Nephron progenitor cell (in vitro differentiated cells): ENCODE data around the gene SIRT6.
"Not testable (repeated sequence)": the region's sequence is repeated elsewhere in the genome, so short reads cannot be mapped to it uniquely, and the experiment has no call there.

Experiments used
- DNase-seq: peaks from one replicate; pipeline ENCODE4 v3.0.0; 2021
- H3K27ac Mint-ChIP-seq: 2 replicates; pipeline ENCODE4 v1.8.0; 2021; ENCODE audit warnings: mild to moderate bottlenecking, moderate library complexity, mixed read lengths
- H3K27me3 Mint-ChIP-seq: 2 replicates; pipeline ENCODE4 v1.8.0; 2021; ENCODE audit warnings: mild to moderate bottlenecking, low read depth, mixed read lengths; ENCODE audit not compliant: poor library complexity
- H3K36me3 Mint-ChIP-seq: 2 replicates; pipeline ENCODE4 v1.8.0; 2021; ENCODE audit warnings: low read depth, mixed read lengths
- H3K4me1 Mint-ChIP-seq: 2 replicates; pipeline ENCODE4 v1.8.0; 2021; ENCODE audit warnings: mixed read lengths
- H3K4me3 Mint-ChIP-seq: 2 replicates; pipeline ENCODE4 v1.8.0; 2021; ENCODE audit warnings: mild to moderate bottlenecking, moderate library complexity, mixed read lengths
- H3K9me3 Mint-ChIP-seq: 2 replicates; pipeline ENCODE4 v1.8.0; 2021; ENCODE audit warnings: mild to moderate bottlenecking, moderate library complexity, mixed read lengths
- CTCF ChIP-seq: fragments of 200-600 bp; sonication (generic); IDR thresholded peaks from 2 replicates; pipeline ENCODE4 v1.5.0; 2021; ENCODE audit warnings: antibody characterized with exemption

SIRT6 gene

DNA sequence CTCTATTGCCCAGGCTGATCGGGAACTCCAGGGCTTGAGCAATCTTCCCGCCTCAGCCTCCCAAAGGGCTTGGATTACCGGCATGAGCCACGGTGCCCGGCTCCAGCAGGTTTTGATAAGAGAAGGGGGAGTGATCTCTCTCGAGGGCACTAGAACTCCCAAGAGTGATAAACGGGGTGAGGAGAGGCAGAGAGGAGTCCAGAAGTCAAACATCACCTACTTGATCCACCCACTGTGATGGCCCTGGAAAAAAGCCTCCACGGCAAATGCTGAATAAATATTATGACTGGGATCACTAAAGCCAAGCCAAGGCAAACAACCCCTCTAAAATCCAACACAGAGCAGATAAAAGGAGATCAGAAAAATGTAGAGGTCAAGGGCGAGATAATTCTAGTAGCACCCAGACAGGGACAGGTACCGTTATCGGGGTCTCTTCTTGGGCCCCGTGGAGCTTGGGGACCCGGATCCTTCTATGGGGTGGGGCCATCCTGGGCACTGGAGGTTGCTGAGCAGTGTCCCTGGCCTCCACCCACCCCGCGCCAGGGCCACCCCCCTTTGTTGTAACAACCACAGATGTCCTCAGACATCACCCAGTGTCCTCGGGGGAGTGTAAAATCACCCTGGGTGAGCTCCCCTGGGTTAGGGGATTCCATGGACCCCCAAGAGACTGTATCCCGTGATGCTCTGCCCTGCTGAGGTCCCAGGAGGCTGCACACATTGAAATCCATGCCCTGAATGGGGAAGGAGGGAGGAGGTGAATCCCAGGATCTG lies 32.7 kb downstream of the SIRT6 start:
- DNase-seq = no peak
- H3K36me3 Mint-ChIP-seq = no peaks in the 10 kb centered on the region
- peaks cover 3% of the 10 kb centered on the region for H3K9me3 Mint-ChIP-seq
- no peak for TF ChIP-seq CTCF
- H3K4me3 Mint-ChIP-seq = no peak overlapping the region
- peaks cover 6% of the 10 kb centered on the region for H3K4me1 Mint-ChIP-seq
- peaks cover 76% of the 10 kb centered on the region for H3K27me3 Mint-ChIP-seq
- no peak overlapping the region for H3K27ac Mint-ChIP-seq

GRCh38 chr19:4144666-4145249 lies 37.6 kb downstream of the SIRT6 start:
- H3K36me3 Mint-ChIP-seq = no peaks in the 10 kb centered on the region
- no peak overlapping the region for H3K4me3 Mint-ChIP-seq
- H3K27me3 Mint-ChIP-seq = peaks cover 53% of the 10 kb centered on the region
- peaks cover 5% of the 10 kb centered on the region for H3K4me1 Mint-ChIP-seq
- no peak overlapping the region for H3K27ac Mint-ChIP-seq
- no peak for DNase-seq
- no peak for TF ChIP-seq CTCF
- peaks cover 3% of the 10 kb centered on the region for H3K9me3 Mint-ChIP-seq

DNA sequence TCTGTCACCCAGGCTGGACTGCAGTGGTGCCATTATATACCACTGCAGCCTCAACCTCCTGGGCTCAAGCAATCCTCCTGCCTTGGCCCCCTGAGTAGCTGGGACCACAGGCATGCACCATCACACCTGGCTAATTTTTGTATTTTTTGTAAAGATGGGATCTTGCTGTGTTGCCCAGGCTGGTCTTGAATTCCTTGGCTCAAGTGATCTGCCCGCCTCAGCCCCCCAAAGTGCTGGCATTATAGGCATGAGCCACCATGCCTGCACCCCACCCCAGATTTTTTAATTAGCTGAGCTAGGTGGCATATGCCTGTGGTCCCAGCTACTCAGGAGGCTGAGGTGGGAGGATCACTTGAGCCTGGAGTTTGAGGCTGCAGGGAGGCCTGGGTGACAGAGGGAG lies 39.4 kb downstream of the SIRT6 start:
- H3K4me1 Mint-ChIP-seq, H3K9me3 Mint-ChIP-seq, H3K4me3 Mint-ChIP-seq, H3K27ac Mint-ChIP-seq, DNase-seq, H3K36me3 Mint-ChIP-seq: not testable (repeated sequence)
- H3K27me3 Mint-ChIP-seq = peaks cover 45% of the 10 kb centered on the region

DNA sequence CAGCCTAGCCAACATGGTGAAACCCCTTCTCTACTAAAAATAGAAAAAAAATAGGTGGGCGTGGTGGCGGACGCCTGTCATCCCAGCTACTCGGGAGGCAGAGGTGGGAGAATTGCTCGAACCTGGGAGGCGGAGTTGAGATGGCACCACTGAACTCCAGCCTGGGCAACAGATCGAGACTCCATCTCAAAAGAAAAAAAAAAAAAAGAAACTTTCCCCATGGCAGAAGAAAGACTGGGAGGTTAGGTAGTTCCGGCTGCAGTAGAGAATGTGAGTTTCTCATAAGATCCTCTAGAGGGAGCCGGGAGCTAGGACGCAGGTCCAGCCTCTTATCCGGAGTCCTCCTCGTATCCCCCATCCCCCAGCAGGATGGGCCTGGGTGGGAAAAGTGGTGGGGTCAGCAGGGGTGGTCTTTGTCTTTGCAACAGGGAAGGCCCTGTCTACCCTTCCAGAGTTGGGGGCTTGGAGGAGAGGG lies 42.1 kb downstream of the SIRT6 start:
- peaks cover 29% of the 10 kb centered on the region for H3K27me3 Mint-ChIP-seq
- TF ChIP-seq CTCF = peak; percentile 57
- peak; percentile 50 for DNase-seq
- H3K4me1 Mint-ChIP-seq = no peaks in the 10 kb centered on the region
- no peaks in the 10 kb centered on the region for H3K9me3 Mint-ChIP-seq
- H3K27ac Mint-ChIP-seq = no peak overlapping the region
- no peak overlapping the region for H3K4me3 Mint-ChIP-seq
- no peaks in the 10 kb centered on the region for H3K36me3 Mint-ChIP-seq

- Mint-ChIP-seq H3K27ac (no peak overlapping the region), H3K4me3 (no peak overlapping the region), H3K36me3 (no peaks in the 10 kb centered on the region), H3K9me3 (no peaks in the 10 kb centered on the region), H3K27me3 (peaks cover 30% of the 10 kb centered on the region), H3K4me1 (no peaks in the 10 kb centered on the region)
- peak; percentile 56 for TF ChIP-seq CTCF
- peak; percentile 86 for DNase-seq
Observed at GRCh38 chr19:4139614-4140236, 42.6 kb downstream of the SIRT6 start.

DNA sequence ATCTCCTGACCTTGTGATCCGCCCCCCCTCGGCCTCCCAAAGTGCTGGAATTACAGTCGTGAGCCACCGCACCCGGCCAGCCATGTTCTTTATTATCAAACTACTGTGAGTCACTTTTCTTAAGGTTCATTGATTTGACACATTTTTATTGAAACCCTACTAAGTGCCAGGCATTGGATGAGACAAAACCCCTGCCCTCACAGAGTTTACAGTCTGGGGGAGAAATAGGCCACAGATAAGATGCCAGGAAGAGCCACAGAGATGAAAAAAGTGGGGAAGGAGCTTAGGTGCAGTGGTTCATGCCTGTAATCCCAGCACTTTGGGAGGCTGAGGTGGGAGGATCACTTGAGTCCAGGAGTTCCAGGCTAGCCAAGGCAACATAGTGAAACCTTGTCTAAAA lies 43.9 kb downstream of the SIRT6 start:
- Mint-ChIP-seq H3K4me1 (no peaks in the 10 kb centered on the region), H3K27me3 (peaks cover 30% of the 10 kb centered on the region), H3K36me3 (no peaks in the 10 kb centered on the region), H3K9me3 (no peaks in the 10 kb centered on the region), H3K4me3 (no peak overlapping the region), H3K27ac (no peak overlapping the region)
- no peak for DNase-seq
- TF ChIP-seq CTCF = no peak
